ENCODE data around the gene STIP1.
"Not testable (repeated sequence)": the region's sequence is repeated elsewhere in the genome, so short reads cannot be mapped to it uniquely, and the experiment has no call there.

The STIP1 gene

GRCh38 chr11:64161037-64161436, 24.9 kb upstream of the STIP1 start:
- H3K4me3 ChIP-seq (ENCODE audit: low read depth, low read length), result no peak overlapping the region
- DNase-seq (ENCODE audit: low read depth), result no peak
- TF ChIP-seq, protein P1, sequence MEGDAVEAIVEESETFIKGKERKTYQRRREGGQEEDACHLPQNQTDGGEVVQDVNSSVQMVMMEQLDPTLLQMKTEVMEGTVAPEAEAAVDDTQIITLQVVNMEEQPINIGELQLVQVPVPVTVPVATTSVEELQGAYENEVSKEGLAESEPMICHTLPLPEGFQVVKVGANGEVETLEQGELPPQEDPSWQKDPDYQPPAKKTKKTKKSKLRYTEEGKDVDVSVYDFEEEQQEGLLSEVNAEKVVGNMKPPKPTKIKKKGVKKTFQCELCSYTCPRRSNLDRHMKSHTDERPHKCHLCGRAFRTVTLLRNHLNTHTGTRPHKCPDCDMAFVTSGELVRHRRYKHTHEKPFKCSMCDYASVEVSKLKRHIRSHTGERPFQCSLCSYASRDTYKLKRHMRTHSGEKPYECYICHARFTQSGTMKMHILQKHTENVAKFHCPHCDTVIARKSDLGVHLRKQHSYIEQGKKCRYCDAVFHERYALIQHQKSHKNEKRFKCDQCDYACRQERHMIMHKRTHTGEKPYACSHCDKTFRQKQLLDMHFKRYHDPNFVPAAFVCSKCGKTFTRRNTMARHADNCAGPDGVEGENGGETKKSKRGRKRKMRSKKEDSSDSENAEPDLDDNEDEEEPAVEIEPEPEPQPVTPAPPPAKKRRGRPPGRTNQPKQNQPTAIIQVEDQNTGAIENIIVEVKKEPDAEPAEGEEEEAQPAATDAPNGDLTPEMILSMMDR (IDR thresholded peaks at IDR 0.05; ENCODE audit: low read depth, low read length, missing control alignments), result no peak

DNA sequence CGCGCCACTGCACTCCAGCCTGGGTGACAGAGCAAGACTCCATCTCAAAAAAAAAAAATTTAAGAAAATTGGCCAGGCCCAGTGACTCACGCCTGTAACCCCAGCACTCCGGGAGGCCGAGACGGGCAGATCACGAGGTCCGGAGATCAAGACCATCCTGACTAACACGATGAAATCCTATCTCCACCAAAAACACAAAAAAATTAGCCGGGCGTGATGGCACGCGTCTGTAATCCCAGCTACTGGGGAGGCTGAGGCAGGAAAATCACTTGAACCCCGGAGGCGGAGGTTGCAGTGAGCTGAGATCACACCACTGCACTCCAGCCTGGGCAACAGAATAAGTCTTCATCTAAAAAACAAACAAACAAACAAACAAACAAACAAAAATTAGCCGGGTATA, 23.2 kb upstream of the STIP1 start:
- H3K4me3 ChIP-seq (ENCODE audit: low read depth, low read length); DNase-seq (ENCODE audit: low read depth): not testable (repeated sequence)

DNA sequence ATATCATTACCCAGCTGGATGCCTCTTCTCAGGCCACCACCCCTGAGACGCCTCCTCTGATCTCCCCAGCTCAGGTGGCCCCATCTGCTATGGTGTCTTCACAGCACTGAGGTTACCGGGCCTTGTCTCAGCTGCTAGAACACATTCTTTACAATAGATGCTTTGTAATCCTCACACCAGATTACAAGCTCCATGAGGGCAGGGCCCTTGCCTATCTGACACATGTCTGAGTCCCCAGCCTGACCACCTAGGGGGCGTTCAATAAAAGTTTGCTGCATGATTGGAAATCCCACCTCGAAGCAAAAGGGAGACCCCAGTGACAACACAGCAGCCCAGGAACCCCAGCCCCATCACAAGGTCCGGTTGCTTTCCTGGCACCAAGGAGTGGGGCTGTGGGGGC, 22.0 kb upstream of the STIP1 start:
- TF ChIP-seq, protein P1 (IDR thresholded peaks at IDR 0.05; ENCODE audit: low read depth, low read length, missing control alignments), result no peak
- DNase-seq (ENCODE audit: low read depth), result no peak
- H3K4me3 ChIP-seq (ENCODE audit: low read depth, low read length), result no peak overlapping the region

DNA sequence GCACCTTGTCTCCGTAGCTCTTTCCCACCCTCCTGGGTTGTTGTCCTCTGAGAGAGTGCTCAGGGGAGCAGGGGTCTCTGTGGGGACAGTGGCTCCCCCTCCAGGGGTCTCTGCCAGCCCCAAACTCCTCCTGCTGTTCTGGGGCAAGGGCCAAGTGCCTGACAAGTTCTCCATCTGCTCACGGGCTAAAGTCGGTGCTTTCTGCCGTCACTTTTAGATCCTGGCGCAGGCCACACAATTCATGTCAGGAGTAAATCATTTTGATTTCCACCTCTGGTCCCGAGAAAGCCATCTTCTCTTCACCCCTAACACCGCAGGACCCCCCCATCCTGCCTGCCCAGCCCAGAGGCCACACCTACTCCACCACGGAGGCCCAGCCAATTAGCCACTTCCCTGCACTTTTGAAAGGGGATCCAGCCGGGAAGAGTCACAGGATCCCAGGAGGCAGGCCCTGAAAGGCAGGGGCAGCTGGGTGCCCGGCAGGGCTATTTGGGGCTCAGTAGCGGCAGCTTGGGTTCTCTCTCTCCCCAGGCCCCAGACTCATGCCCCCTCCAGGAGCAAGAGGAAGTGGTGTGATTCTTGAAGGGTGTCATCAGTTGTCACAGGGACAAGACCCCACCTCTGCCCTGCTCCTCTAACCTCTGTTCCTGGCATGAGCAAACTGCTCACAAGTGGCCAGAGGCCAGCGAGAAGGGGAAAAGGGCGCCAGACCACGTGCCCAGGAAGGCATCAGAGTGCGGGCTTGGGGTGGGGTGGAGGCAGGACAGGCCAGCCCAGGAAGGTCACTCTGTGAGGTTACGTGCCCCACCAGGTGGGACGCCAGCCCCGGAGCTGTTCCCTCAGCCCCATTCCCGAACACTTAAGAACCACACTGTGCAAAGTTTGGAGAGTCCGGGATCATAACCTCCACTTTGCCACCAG, 21.3 kb upstream of the STIP1 start:
- TF ChIP-seq, protein P1 (IDR thresholded peaks at IDR 0.05; ENCODE audit: low read depth, low read length, missing control alignments), result no peak
- no peak for DNase-seq (ENCODE audit: low read depth)
- H3K4me3 ChIP-seq (ENCODE audit: low read depth, low read length), result peak overlapping the region; percentile 80

GRCh38 chr11:64165481-64165841, 20.5 kb upstream of the STIP1 start:
- H3K4me3 ChIP-seq (ENCODE audit: low read depth, low read length), result peak overlapping the region; percentile 80

GRCh38 chr11:64165842-64166635, 19.9 kb upstream of the STIP1 start, which contains the start of gene MACROD1:
TSS of gene MACROD1 (minus strand) at chr11:64166113. CDS start at chr11:64165994, 119 bp downstream.
- no peak for DNase-seq (ENCODE audit: low read depth)
- TF ChIP-seq, protein P1 (IDR thresholded peaks at IDR 0.05; ENCODE audit: low read depth, low read length, missing control alignments), result no peak
- H3K4me3 ChIP-seq (ENCODE audit: low read depth, low read length), result peak within 1 kb of the TSS; percentile 80

More at GRCh38 chr11:64165481-64165841, 20.5 kb upstream of the STIP1 start:
- DNase-seq (ENCODE audit: low read depth), result no peak
- TF ChIP-seq, protein P1 (IDR thresholded peaks at IDR 0.05; ENCODE audit: low read depth, low read length, missing control alignments), result no peak

DNA sequence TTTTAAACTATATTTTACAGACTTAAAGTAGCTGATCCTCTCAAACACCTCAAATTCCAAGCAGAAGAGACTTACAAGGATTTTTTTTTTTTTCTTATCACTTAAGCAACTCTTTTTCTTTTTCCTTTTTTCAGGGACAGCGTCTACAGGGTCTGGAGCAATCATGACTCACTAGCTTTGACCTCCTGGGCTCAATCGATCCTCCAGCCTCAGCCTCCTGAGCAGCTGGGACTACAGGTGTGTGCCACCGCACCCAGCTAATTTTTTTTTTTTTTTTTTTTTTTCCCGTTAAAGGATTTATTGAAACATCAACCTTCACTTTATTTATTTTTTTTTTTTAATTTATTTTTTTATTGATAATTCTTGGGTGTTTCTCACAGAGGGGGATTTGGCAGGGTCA, 15.6 kb upstream of the STIP1 start:
- DNase-seq (ENCODE audit: low read depth), result no peak
- H3K4me3 ChIP-seq (ENCODE audit: low read depth, low read length), result no peak overlapping the region
- TF ChIP-seq, protein P1 (IDR thresholded peaks at IDR 0.05; ENCODE audit: low read depth, low read length, missing control alignments), result no peak
